Endometrium (tissue), 2 donors: ENCODE data around the gene SEMA4D.
A peak's percentile ranks its signal among the peaks of the same experiment; 100 is the strongest.

Experiments used
- FAIRE-seq: peaks from 2 replicates; lab custom pipeline; 2012; peaks lifted over from hg19 to GRCh38; lab: Jason Lieb, UNC
- donor health status: control.
- donor health status: control.

SEMA4D gene

DNA sequence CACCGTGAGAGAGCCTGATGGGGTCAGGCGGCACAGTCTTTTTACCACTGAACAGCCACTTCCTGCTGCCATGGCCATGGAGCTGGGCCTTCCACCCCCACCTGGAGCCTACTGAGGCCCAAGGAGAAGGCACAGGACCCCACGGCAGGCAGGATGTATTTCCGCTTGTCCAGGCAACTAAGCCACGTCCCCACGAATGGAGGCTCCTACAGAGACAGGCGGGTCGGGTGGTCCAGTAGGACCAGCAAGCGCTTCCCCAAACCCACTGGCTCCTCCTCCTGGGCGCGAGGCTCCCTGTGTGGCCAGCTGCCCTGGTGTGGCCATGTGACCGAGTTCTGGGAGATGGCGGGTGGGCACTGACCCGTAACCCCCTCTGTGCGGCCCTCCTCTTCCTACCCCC, 113.1 kb downstream of the SEMA4D start:
- no peak for FAIRE-seq

DNA sequence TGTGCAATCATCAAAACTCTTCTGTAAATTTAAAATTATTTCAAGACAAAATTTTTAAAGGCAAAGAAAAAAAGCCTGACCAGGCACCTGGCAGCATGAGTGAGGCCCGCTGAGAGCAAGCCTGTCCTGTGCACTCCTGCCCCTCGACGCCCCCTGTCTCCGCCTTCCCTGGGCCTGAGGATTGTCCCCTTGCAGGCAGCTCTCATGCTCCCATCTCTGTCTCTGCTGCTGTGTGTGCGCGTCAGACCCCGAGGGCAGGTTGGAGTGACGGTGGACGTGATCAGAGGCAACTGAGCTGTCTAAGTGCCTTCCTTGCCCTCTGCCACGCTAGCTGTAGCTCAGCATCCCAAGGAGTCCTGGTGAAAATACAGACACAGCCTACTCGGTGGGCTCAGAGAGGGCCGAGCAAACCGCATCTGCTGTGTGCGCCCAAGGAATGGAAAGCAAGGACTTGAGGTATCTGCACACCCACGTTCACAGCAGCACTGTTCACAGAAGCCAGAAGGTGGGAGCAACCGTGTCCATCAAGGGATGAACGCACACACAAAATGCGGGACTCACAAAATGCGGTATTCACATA, 114.1 kb downstream of the SEMA4D start:
- no peak for FAIRE-seq

DNA sequence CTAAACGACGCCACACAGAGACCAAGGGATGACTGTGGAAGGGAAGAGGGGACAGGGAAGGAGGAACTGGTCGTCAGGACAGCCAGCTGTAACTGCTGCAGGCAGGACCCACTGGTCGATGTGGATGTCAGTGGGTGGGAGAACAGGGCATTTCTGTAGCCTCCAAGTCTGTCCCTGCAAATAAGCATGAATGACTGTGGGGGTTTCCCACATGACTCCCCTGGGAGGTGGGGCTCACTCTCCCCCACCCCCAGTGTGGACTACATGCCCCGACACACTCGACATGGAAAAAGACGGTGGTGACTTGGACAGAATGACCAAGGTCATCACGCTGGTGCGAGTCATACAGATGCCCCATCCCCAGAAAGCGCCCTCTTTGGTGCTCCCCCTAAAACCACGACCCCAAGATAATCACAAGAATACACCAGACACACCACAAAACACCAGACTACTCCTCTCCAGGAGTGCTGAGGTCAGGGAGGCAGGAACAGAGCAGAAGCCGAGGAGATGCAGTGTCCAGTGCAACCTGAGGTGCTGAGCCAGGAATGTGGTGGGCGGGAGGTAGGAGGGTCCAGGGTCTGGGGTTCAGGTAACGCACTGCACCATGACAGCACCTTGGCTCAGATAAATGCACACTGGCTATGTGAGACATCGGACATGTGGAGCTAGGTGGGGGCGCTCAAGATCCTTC, 114.7 kb downstream of the SEMA4D start:
- no peak for FAIRE-seq

DNA sequence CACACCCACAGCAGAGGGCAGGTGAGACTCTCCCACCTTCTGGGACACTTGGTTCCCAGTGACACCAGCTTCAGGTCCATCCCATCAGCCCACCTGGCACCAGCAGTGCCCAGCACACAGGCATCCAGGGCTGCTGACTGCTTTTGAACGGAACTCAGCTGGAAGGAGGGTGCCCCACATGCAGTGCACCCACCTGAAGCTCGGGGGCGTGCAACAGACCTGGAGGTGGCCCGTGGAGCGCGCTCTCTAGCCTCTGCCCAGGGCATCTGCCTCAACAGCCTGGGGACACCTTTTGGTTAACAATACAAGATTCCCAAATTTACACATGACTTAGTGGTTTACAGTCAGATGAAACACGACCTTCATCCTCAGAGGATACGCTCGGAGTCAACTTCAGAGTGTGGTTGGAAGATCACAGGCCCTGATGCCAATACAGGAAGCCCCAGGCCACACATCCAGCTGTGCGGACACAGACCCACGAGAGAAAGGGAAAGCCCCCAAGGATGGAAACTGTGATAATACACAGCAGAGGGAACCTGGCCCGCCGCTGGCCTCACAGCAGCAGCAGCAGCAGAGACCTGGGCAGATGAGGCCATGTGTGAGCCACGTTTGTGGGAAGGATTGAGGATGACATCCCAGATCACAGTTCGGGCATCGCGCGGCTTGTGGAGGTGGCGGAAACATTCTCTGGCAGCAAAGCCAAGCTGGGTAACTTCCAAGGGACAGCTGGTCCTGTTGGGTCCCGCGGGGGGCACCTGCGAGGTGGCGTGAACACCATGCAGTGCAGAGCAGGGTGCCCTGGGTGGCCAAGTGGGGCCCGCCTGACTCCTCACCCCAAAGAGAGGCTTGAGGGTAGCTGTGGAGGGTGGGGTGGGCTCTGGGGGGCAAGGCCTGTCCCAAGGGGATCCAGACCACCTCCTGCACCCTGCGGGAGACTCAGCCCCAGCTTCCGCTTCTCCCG, 115.6 kb downstream of the SEMA4D start:
- no peak for FAIRE-seq

DNA sequence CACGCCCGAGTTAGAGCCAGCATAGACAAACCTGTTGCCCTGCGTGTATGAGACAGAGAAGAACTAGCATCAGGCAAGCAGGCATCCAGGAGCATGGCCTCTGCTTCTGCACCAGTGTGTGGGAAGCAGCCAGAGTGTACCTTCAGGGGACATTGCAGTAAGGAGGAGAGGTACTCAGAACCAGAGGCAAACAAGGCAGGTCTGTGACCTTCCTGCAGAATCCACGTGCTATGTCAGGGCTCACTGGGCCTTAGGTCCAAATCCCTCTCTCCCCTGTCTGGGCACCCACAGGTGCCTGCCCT, 116.7 kb downstream of the SEMA4D start:
- no peak for FAIRE-seq

DNA sequence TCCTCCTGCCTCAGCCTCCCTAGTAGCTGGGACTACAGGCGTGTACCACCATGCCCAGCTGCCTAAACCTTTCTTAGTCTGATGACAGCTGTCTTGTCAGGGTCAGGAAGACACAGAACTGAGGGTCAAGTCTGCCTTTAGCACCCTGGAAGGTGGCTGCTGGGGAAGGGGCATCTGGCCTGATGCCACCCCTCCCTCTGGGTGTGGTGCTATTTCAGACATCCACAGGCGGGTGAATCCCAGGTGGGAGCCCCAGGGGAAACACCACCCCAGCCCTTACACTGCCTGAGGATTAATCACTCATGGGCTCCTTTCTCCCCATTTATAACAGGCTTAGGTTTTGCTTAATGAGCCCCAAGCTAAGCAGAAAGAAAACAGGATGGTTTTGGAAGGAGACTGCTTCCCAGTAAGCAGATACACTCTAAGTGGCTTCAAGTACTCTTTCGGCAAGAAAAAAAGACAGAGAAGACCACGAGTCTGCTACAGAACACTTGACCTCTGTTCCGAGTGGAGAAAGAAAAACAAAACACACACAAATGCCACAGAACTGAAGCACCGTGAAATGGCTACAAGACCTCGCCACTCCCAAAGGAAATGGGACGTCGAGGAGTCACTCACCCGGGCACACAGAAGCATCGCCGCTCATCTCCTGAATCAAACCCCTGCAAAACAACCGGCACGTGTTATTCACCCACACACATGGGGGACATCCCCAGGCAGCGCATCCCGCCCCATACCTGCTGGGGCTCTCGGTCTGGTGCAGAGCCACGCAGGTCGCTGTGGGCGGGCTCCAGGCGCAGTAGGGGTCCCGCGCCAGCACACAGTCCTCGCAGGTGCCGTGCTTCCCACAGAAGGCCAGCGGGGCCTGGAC, 117.2 kb downstream of the SEMA4D start:
- no peak for FAIRE-seq

DNA sequence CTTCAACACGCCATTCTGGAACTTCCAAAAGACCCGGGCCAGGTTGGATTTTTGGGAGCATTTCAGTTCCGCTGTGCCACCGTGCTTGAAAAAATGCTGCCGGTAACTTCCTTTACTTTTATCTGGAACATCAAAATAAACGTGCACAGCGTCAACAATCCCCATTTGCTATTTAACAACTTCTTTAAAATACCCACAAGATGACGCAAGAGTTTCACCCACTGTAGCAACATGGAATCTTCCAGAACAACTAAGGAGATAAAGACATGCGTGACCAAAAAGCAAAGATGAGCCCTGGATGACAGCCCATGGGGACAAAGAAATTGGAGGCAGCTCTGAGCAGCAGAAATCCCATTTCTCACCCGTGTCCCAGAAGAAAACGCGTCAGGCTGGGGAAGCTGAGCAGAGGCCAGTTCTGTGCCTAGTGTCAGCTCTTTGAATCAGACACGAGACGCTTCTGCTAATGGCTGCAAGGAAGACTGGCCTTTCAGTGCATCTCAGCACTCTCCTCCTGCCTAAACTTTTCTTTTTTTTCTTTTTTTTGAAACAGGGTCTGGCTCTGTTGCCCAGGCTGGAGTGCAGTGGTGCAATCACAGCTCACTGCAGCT, 118.3 kb downstream of the SEMA4D start:
- FAIRE-seq = no peak

DNA sequence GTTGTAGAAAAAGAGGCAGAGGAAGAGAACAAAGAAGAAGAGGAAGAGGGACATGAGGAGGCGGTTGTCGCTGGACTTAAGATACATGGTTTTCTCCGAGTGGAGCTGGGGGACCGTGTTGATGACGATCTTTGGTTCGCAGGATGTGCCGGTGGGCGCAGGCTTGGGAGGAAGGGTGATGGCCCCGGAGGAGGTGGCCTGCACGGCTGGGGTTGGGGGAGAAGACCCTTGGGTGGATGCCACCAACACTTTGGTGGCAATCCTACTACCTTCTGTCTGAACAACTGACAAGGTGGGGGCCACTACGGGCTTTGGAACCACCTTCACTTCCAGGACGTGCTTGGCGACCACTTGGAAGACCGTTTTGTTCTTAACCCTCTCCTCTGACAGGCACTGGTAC, 118.9 kb downstream of the SEMA4D start:
- FAIRE-seq = no peak

DNA sequence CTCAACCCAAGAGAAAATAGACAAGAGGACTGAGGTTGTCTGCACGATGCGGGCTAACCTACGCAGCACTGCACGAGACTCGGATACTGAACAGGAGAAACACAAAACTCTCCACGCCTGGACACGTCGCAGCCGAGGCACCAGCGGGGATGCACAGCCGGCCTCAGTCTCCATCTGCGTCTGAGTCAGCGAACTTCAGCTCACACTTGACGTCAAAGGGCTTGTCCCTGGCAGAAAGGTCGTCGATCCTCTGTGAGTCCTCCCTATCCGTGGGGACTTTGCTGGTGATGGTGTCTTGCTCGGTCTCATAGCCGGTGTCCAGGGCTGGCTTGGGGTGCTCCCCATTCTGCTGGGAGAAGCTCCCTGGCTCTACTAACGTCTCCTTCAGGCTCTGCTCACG, 119.4 kb downstream of the SEMA4D start:
- no peak for FAIRE-seq

DNA sequence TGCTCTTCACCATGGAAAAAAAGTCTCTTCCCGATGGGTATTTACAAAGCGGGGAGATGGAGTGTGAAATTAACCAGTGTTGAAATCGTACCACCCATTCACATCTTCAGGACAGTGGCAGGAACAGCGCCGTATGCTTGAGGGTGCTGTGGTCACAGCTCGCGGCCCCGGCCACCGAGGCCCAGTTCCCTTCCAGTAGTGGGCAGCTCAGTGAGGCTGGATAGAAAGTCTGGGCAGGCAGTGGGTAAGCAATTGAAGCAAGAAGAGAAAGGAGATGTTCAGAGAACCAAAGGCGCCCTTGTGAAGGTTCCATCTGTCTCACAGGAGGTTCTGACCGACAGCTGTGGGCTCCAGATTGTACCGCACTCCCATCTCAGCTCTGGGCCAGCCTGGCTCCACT, 120.5 kb downstream of the SEMA4D start:
- no peak for FAIRE-seq

DNA sequence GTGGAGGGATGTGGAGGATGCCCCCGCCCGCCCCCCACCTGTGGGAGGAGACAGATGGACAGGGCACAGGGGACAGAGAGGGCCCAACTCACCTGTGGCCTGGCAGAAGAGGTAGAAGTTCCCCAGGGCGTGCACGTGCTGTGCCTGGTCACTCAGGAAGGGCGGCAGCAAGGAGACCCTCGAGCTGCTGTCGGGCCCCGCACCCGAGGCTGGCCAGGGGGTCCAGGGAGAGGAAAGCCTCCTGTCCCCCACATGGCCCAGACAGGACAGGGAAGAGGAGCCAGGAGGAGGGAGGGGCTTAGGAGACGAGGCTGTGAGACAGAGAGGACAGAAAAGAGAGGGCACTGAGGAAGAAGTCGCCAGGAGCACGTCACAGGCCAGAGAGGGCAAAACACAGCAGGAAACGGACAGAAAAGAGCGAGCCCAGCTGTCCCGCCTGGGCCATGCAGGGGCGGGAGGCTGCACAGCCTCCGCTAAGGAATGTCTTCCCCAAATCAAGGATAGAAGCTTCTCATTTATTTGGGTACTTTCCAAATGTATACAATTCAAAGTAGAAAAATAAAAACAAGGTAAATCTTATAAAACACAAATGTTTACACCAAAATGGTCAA, 121.1 kb downstream of the SEMA4D start:
- no peak for FAIRE-seq

DNA sequence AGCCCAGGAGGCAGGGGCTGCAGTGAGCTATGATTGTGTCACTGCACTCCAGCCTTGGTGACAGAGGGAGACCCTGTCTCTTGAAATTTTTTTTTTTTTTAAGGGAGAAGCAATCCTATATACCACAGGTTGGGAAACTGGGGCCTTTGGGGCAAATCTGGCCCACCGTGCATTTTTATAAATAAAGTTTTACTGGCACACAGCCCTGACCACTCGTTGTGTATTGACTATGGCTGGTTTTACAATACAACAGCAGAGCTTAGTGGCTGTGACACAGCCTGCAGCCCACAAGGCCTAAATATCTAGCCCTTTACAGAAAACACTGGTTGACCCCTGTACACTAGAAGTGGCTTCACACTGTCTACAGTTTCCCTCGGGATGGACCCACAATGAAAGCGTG, 121.6 kb downstream of the SEMA4D start:
- FAIRE-seq = no peak

DNA sequence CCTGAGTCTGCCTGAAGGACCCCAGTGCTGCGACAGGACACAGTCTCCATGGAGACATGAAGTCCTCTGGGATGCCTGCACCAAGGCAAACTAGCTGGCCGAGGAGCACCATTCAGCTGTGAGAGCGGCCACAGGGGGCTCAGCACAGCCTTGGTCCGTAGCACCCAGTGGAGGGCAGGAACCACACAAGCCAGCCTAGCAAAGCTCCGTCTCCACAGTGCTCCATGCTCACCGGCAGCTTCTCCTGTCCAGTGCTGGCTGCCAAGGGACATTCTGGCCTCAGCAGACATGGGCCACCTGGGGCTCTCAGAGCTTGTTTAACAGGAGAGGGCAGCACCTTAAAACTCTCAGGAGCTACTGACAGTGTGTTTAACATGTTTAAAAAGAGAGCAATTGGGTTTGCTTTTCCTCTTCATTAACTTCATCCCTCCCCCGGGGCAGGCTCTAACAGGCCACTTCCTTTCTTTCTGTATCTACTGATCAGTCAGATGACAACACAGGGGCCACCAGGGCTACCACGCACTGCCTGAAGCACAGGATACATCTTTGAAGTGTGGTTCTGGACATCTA, 122.6 kb downstream of the SEMA4D start:
- no peak for FAIRE-seq

DNA sequence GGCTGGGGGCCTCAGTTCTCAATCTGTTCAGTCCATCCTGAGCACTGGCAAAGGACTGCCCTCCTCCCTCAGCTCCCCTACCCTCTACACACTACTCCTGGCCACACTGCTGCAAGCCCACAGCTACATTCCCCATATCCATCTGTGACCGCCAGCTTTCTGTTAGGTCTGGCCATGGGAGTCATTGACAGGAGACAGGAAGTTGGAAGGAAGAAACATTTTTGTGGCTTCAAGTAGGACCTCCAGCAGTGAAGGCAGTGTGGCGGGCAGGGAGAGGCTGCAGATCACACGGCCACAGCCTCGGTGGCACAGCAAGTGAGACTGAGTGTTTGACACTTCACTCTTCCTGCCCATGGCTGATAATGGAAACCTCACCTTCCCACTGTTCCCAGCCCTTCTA, 123.7 kb downstream of the SEMA4D start:
- FAIRE-seq = no peak

DNA sequence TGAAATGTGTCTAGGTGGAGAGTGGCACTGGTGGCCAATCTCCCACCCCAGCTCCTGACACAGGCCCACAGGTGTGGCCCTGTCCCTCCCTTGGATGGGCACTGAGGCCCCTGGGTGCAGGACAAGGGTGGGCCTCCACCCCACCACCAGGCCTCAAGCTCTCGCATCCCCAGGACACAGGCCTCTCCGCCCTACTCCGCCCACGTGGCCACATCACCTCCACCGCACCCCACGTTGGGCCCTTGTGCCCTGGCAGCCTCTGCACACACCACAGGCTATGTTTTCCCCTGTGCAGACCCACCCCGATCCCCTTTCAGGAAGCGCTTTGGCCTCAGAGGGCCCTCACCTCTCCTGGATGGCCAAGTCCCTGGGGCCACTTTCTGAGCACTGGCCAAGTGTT, 124.9 kb downstream of the SEMA4D start:
- FAIRE-seq = no peak

DNA sequence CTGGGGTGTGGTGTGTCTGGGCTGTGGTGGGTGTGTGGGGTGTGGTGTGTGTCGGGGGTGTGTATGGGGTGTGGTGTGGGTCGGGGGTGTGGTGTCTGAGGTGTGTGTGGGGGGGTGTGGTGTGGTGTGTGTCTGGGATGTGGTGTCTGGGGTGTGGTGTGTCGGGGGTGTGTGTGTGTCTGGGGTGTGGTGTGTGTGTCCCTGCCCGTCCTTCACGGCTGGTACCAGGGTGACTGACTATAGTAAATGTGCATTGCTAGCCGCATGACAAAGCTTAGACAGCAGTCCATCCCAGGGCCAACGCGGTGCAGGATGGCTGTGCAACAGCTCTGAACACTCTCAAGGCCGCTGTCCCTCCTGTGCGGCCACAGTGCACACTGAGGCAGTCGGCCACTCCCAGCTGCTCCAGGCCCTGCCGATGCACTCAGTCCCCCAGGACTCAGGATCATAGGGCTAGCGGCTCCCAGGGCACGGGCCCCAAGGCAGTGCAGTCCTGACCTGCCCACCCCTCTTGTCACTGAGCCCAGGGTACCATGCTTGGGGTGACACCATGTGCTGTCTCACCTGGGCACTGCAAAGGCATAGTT, 125.6 kb downstream of the SEMA4D start:
- FAIRE-seq = no peak

DNA sequence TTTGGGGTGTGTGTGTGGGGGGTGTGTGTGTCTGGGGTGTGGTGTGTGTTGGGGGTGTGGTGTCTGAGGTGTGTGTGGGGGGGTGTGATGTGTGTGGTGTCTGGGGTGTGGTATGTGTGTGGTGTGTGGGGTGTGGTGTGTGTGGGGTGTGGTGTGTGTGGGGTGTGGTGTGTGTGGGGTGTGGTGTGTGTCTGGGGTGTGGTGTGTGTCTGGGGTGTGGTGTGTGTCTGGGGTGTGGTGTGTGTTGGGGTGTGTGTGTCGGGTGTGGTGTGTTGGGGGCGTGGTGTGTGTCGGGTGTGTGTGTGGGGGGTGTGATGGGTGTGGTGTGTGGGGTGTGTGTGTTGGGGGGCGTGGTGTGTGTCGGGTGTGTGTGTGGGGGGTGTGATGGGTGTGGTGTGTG, 126.1 kb downstream of the SEMA4D start:
- peak; percentile 80 for FAIRE-seq

DNA sequence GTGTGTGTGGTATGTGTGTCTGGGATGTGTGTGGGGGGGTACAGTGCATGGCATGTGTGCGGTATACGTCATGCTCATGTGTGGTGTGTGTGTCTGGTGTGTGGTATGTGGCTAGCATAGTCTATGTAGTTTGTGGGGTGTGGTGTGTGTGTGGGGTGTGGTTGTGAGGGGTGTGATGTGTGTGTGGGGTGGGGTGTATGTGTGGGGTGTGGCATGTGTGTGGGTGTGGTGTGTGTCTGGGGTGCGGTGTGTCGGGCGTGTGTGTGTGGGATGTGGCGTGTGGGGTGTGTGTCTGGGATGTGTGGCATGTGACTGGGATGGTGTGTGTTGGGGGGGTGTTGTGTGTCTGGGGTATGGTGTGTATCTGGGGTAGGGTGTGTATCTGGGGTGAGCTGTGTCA, 127.3 kb downstream of the SEMA4D start:
- FAIRE-seq = no peak

DNA sequence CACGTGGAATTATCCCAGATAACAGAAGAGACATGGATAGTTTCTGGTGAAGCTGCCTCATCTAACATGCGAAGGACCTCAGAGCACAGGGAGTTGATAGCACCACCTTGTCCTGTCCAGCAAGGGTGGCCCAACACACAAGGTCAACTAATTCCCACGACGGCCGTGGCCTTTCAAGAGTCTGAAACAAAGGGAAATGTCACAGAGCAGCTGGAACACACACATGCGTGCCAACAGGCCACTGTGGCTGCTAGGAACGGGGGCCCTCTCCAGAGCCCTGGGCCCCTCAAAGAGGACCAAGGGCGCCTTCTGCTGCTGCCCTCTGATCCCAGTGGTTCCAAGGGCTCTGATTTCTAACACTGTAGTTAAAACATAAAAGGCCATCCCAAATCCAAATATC, 128.9 kb downstream of the SEMA4D start:
- FAIRE-seq = no peak

DNA sequence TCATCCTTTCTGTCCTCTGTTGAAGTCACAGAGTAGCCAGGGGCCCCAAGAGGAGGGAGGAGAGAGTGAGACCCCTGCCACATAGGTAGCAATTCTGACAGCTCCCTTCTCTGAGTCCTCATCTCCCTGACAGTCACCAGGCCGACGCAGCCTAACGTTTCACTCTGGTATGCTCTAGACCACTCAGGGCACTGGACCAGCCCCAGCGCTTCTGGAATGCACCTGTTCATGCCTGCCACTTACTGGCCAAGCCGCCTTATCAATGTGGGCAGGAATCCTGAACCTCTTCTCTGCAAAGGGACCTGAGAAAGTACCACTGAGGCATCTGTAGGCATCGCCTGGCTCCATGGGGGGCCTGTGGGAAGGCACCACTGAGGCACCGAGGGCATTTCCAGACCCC, 129.4 kb downstream of the SEMA4D start:
- FAIRE-seq = no peak
